GM12878 (cell line): Measurements from ENCODE around the gene PRTN3. TPM values are rescaled to one million over a fixed set of nuclear protein-coding genes. Genes with fewer than 3 reads are reported as not detected.

ENCODE experiments used
- ATAC-seq: fragments of 200-7000 bp; cut with Tn5 transposase; 3 replicates; pipeline ENCODE4 v1.9.1; 2020; ENCODE audit warnings: mild to moderate bottlenecking, moderate library complexity
- BruUV-seq: library from RNA; stranded (reverse); fragments of 400-500 nt; replicated peaks from 2 replicates; lab custom pipeline; 2021; lab: Mats Ljungman, UMichigan
- CTCF ChIA-PET: fragments of 300-600 bp; sonication (Branson Sonifier 250); formaldehyde crosslinking; extraction: SDS; loops from one replicate; lab custom pipeline; 2021; ENCODE audit warnings: inconsistent platforms; lab: Yijun Ruan, JAX
- POLR2A ChIA-PET: fragments of 350-600 bp; formaldehyde crosslinking; extraction: SDS; loops from one replicate; lab custom pipeline; 2021; ENCODE audit warnings: inconsistent platforms; lab: Charles Lee
- RAD21 ChIA-PET: fragments of 300-600 bp; sonication (Branson Sonifier 250); formaldehyde crosslinking; loops from one replicate; lab custom pipeline; 2023; ENCODE audit warnings: antibody characterized with exemption; ENCODE audit not compliant: unreplicated experiment; lab: Charles Lee
- SMC1A ChIA-PET: fragments of 300-600 bp; sonication (Branson Sonifier 250); formaldehyde crosslinking; loops from one replicate; lab custom pipeline; 2023; ENCODE audit not compliant: unreplicated experiment, uncharacterized antibody; lab: Charles Lee
- DNase-seq: peaks from one replicate; pipeline ENCODE4 v3.0.0-alpha.2; 2011; ENCODE audit warnings: low read depth, low spot score
- FAIRE-seq: peaks from 3 replicates; lab custom pipeline; 2011; peaks lifted over from hg19 to GRCh38; lab: Jason Lieb, UNC
- H2AFZ ChIP-seq: 2 replicates; pipeline ENCODE4 v1.6.0; 2011; ENCODE audit warnings: low read depth, low read length, control low read depth; ENCODE audit not compliant: control insufficient read depth
- H3K27ac ChIP-seq: 2 replicates; pipeline ENCODE4 v1.5.1; 2011; ENCODE audit warnings: control low read depth; ENCODE audit not compliant: control insufficient read depth, insufficient read depth
- H3K27me3 ChIP-seq, 2 experiments: replicated peaks in 1 of 2; 2 replicates each; pipeline versions ENCODE4 v1.6.0 to v1.6.1; 2011; ENCODE audit warnings: low read length in 1 of 2; ENCODE audit not compliant: control insufficient read depth in 2 of 2, insufficient read depth in 2 of 2
- H3K36me3 ChIP-seq, 2 experiments: 2 replicates each; pipeline ENCODE4 v1.5.1; 2011; ENCODE audit warnings: low read length in 1 of 2; ENCODE audit not compliant: control insufficient read depth in 2 of 2, insufficient read depth in 2 of 2
- H3K4me1 ChIP-seq: 2 replicates; pipeline ENCODE4 v1.6.1; 2011; ENCODE audit warnings: mild to moderate bottlenecking, low read length, moderate library complexity, mixed read lengths; ENCODE audit not compliant: control insufficient read depth, insufficient read depth
- H3K4me2 ChIP-seq: 2 replicates; pipeline ENCODE4 v1.6.0; 2011; ENCODE audit warnings: control low read depth; ENCODE audit not compliant: control insufficient read depth, insufficient read depth
- H3K4me3 ChIP-seq: fragments of 200-600 bp; sonication (generic); 2 replicates; pipeline ENCODE4 v1.5.1; 2016
- H3K79me2 ChIP-seq: 2 replicates; pipeline ENCODE4 v1.6.0; 2011; ENCODE audit warnings: low read length; ENCODE audit not compliant: control insufficient read depth, insufficient read depth
- H3K9ac ChIP-seq: 2 replicates; pipeline ENCODE4 v1.8.0; 2011; ENCODE audit warnings: low read length, control low read depth, mixed read lengths; ENCODE audit not compliant: control insufficient read depth, insufficient read depth
- H3K9me3 ChIP-seq: replicated peaks from 3 replicates; pipeline ENCODE4 v1.5.1; 2011; ENCODE audit warnings: mild to moderate bottlenecking, low read length; ENCODE audit not compliant: control insufficient read depth, insufficient read depth
- H4K20me1 ChIP-seq: 2 replicates; pipeline ENCODE4 v1.6.0; 2011; ENCODE audit not compliant: control insufficient read depth, insufficient read depth
- CHD1 ChIP-seq: IDR thresholded peaks from 2 replicates; pipeline ENCODE4 v1.6.1; 2012; ENCODE audit warnings: low read depth, low read length, improper control_type of control experiment
- E4F1 ChIP-seq: fragments of 450-650 bp; IDR thresholded peaks from 2 replicates; pipeline ENCODE4 v1.6.1; 2018; ENCODE audit warnings: borderline replicate concordance, mild to moderate bottlenecking; ENCODE audit not compliant: partially characterized antibody
- NFXL1 ChIP-seq: fragments of 450-650 bp; IDR thresholded peaks from 2 replicates; pipeline ENCODE4 v1.6.1; 2017; ENCODE audit warnings: antibody characterized with exemption, mild to moderate bottlenecking, borderline replicate concordance
- STAT3 ChIP-seq: IDR thresholded peaks from 2 replicates; pipeline ENCODE4 v1.6.1; 2011; ENCODE audit warnings: low read depth, low read length, improper control_type of control experiment
- SUZ12 ChIP-seq: fragments of 200-600 bp; sonication (generic); IDR thresholded peaks from one replicate; pipeline ENCODE4 v1.6.1; 2018; ENCODE audit warnings: antibody characterized with exemption, mild to moderate bottlenecking; ENCODE audit not compliant: unreplicated experiment
- WGBS: methylation state at CpG from one replicate; pipeline ENCODE4 v1.1.6; 2016; ENCODE audit warnings: low lambda C conversion rate; ENCODE audit not compliant: insufficient replicate concordance, insufficient coverage; ENCODE audit errors: missing lambda C conversion rate; 5-methylcytosine and 5-hydroxymethylcytosine counted together
- in situ Hi-C: fragments of 300-500 bp; cut with MboI; formaldehyde crosslinking; loops from 9 replicates; pipeline ENCODE4 v1.14.3; 2018; ENCODE audit warnings: mixed read lengths
- intact Hi-C: fragments of 100-400 bp; cut with micrococcal nuclease; formaldehyde crosslinking; loops from one replicate; pipeline ENCODE4 v1.14.2; 2022; ENCODE audit not compliant: unreplicated experiment
- polyA plus RNA-seq, 11 experiments: library from polyadenylated mRNA; depleted of rRNA in 4 of 11; unstranded in 6 of 11; stranded (reverse) in 5 of 11; fragments of >200 nt; fragmentation: Nextera tagmentation in 4 of 11; fragmentation: Illumina TruSeq in 1 of 11; extraction: Ambion mirVana in 4 of 11; extraction: Trizol in 1 of 11; gene quantifications; 1 replicate in 1 of 11; 2 replicates in 10 of 11; pipeline versions ENCODE4 v1.2.1 to v1.2.3, GENCODE V29; 2011 to 2016; ENCODE audit warnings: inconsistent platforms in 2 of 11, missing spikeins in 2 of 11, low read depth in 1 of 11
- total RNA-seq, 4 experiments: library from RNA; depleted of rRNA in 3 of 4; stranded (reverse); fragments of >200 nt in 3 of 4; fragmentation: Illumina TruSeq in 1 of 4; extraction: Trizol in 1 of 4; gene quantifications; 2 replicates each; pipeline versions ENCODE4 v1.2.1 to v1.2.3, GENCODE V29; 2013 to 2021

PRTN3 gene
- total and polyA plus RNA-seq, 10 of the 15 experiments (the other 5 are each of a cell fraction or from before 2014, with no cell fraction given): 0.08 TPM; not detected in 9

DNA sequence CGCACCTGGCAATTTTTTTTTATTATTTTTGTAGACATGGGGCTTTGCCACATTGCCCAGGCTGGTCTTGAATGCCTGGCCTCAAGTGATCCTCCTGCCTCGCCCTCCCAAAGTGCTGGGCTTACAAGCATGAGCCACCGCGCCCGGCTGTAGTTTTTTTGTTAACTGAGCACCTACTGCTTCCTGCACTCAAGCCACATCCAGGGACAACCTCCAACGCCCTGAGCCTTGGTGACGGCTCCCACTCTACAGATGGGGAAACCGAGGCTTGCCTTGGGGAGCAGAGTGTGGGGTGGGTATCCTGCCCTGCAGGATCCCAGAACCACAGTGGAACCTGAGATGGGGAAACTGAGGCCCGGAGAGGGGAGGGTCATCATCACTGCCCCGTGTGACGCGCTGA is 14.3 kb downstream of the PRTN3 start:
- in situ Hi-C loops: loop anchor here (5.0 kb wide), 2 partner anchors 67 to 132 kb away; no protein-coding TSS in a partner anchor
- CTCF ChIA-PET: interaction anchor here (0.7 to 2.2 kb wide), 2 partner anchors 9 to 129 kb away, joined by 3 to 8 read pairs; partner anchors contain the start of gene WDR18
- ATAC-seq (no peak), FAIRE-seq (no peak), DNase-seq (no peak)
- H3K27me3 ChIP-seq: no peaks in the 10 kb centered on the region; a peak in 1 of 4 replicates
- RAD21 ChIA-PET: no interaction called here
- no peak overlapping the region for H2AFZ ChIP-seq
- no peaks in the 10 kb centered on the region for H4K20me1 ChIP-seq
- SMC1A ChIA-PET: interaction anchor here (0.9 kb wide), 1 partner anchor 129 kb away, joined by 3 read pairs; the partner anchor contains the start of gene WDR18
- intact Hi-C loops: no loop called here
- no peak overlapping the region for H3K4me2 ChIP-seq
- POLR2A ChIA-PET: no interaction called here
- TF ChIP-seq STAT3: no peak
- no peak for TF ChIP-seq CHD1
- TF ChIP-seq NFXL1: no peak
- no peak for TF ChIP-seq E4F1
- no peak for TF ChIP-seq SUZ12
- H3K9ac ChIP-seq: no peak overlapping the region
- no peak overlapping the region for H3K4me3 ChIP-seq
- H3K36me3 ChIP-seq: no peaks in the 10 kb centered on the region
- no peaks in the 10 kb centered on the region for H3K4me1 ChIP-seq
- no TSS peak for BruUV-seq
- no peaks in the 10 kb centered on the region for H3K9me3 ChIP-seq
- H3K27ac ChIP-seq: no peak overlapping the region
- WGBS: 70% methylated on average over 12 of the region's 12 CpGs
- no peaks in the 10 kb centered on the region for H3K79me2 ChIP-seq
